IMR-90 (cell line): Measurements from ENCODE around the gene FNBP1.

Experiments used
- CTCF ChIP-seq: conservative IDR thresholded peaks from 2 replicates; pipeline ENCODE4 v1.5.1; 2012; ENCODE audit warnings: mild to moderate bottlenecking, low read depth, low read length, improper control_type of control experiment
- MAFK ChIP-seq: IDR thresholded peaks from 2 replicates; pipeline ENCODE4 v1.6.1; 2012; ENCODE audit warnings: low read depth, low read length, improper control_type of control experiment
- MXI1 ChIP-seq: IDR thresholded peaks from 2 replicates; pipeline ENCODE4 v1.6.1; 2012; ENCODE audit warnings: low read depth, mild to moderate bottlenecking, low read length, moderate library complexity, borderline replicate concordance
- POLR2A ChIP-seq: IDR thresholded peaks from 2 replicates; pipeline ENCODE4 v1.6.1; 2012; ENCODE audit warnings: mild to moderate bottlenecking, low read depth, low read length
- RCOR1 ChIP-seq: IDR thresholded peaks from 2 replicates; pipeline ENCODE4 v1.6.1; 2012; ENCODE audit warnings: mild to moderate bottlenecking, low read length, improper control_type of control experiment; ENCODE audit not compliant: insufficient replicate concordance
- RFX5 ChIP-seq: IDR thresholded peaks from 2 replicates; pipeline ENCODE4 v1.8.0; 2012; ENCODE audit warnings: low read depth, mild to moderate bottlenecking, low read length, moderate library complexity
- SMC3 ChIP-seq: fragments of 150-350 bp; IDR thresholded peaks from 2 replicates; pipeline ENCODE4 v1.6.1; 2016; ENCODE audit warnings: low read depth, mild to moderate bottlenecking, antibody characterized with exemption, low read length, moderate library complexity
- USF2 ChIP-seq: fragments of 150-350 bp; IDR thresholded peaks from 2 replicates; pipeline ENCODE4 v1.6.1; 2017; ENCODE audit warnings: mild to moderate bottlenecking, antibody characterized with exemption, low read length, low read depth

- no peak for TF ChIP-seq USF2
- TF ChIP-seq MXI1: no peak
- TF ChIP-seq RCOR1: no peak
- TF ChIP-seq CTCF: no peak
- no peak for TF ChIP-seq MAFK
- TF ChIP-seq RFX5: no peak
- TF ChIP-seq SMC3: no peak
- no peak for TF ChIP-seq POLR2A
Measured at GRCh38 chr9:130030651-130031127, 12.3 kb downstream of the FNBP1 start.
